GM18499 (cell line): Measurements from ENCODE around the gene SMYD3.
"Not testable (repeated sequence)": the region's sequence is repeated elsewhere in the genome, so short reads cannot be mapped to it uniquely, and the experiment has no call there.

ENCODE experiments used
- ATAC-seq: cut with Tn5 transposase; IDR thresholded peaks from one replicate; pipeline ENCODE4 v1.9.1; 2021; ENCODE audit warnings: moderate number of reproducible peaks; ENCODE audit not compliant: insufficient read depth, unreplicated experiment

Gene SMYD3

GRCh38 chr1:246063013-246063616, 444.0 kb downstream of the SMYD3 start:
- ATAC-seq: no peak

- no peak for ATAC-seq
Measured at GRCh38 chr1:246058466-246058865, 448.6 kb downstream of the SMYD3 start.

DNA sequence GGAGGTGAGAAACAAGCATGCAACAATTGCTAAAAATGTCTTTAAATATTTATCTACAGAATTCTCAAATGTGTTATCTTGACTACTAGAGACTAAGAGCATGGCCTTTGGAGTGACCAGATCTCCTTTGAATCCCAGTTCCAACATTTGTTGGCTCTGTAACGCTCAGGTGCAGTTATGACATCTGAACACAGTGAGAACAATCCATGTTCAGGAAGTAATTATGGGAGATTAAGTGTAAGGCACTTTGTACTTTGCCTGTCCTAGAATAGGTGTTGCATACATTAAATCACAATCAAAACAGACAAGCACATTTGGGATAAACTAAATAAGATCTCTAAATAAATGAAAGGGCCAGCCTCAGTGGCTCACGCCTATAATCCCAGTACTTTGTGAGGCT, 454.5 kb downstream of the SMYD3 start:
- no peak for ATAC-seq

- no peak for ATAC-seq
Measured at GRCh38 chr1:246051909-246052518, 455.1 kb downstream of the SMYD3 start.

GRCh38 chr1:246048693-246049092, 458.4 kb downstream of the SMYD3 start:
- ATAC-seq: no peak

DNA sequence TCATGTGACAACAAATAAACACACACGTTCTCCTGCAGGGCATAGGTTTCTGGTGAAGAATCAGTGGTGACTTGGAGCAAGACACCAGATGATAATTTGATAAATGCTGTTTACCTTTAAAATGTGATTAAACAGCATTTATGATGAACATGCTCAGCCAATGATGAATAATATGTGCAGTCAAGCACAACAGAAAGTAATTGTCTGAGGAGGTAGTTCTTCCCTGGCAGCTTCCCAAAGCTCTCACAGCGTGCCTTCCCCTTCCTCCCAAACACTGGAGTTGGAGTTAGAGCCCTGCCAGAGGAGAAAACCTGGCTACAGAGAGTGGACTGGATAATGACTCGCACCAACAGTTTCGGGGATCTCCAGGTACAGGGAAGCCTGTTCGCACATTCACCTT, 463.5 kb downstream of the SMYD3 start:
- no peak for ATAC-seq

DNA sequence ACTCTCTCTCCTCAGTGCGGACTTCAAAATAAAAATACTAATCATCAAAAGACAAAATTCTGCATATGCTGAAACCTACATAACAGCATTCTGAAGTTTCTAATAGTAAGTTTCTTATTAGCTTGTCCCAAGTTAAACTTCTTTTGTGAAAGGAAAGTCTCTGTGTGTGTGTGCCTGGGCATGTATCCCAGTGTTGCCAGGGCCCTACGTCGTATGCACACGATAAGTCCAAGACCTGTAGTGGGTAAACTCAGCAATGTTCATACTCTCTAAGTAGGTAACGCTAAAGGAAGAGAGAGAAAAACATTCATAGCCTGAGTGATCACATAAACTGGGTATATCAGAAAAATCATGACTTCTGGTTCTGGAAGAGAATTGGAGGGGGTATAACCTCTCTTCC, 465.7 kb downstream of the SMYD3 start:
- no peak for ATAC-seq

GRCh38 chr1:246040200-246040890, 466.7 kb downstream of the SMYD3 start:
- no peak for ATAC-seq

- ATAC-seq: no peak
Measured at GRCh38 chr1:246039584-246039983, 467.5 kb downstream of the SMYD3 start.

DNA sequence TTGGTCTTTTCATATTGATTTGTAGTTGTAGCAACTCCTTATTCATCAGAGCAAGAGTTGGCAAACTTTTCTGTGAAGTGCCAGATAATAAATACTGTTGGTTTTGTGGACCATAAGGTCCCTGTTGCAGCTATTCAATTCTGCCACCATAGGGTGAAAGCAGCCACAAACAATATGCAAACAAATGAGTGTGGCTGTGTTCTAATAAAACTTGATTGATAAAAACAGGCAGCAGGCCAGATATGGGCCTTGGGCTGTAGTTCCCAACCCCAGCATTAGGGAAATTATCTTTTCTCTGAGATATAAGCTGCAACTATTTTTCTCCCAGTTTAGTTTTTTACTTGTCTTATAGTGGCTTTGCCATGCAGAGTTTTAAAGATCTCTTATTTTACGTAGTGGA, 469.2 kb downstream of the SMYD3 start:
- ATAC-seq: no peak

GRCh38 chr1:246036175-246036574, 470.9 kb downstream of the SMYD3 start:
- no peak for ATAC-seq

DNA sequence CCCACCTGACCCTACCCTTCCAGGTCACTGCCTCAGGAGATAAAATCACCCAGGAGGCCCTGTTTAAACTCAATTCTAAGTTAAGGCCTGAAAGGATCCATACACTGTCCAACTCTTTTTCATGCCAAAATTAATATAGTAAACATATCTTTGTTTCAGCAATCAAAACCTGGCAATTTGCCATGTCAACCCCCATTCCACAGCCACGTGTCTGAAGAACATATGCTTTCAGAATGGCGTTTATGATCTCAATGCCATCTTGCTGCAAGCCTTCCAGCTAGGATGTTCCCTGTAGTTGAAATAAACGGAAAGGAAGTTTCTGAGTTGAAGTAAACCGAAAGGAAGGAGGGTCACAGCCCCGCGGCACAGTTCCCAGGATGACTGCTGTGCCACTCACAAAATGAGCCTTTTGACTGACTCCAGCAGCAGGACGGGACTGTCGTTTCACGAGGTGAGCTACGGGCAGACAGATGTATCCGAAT, 472.0 kb downstream of the SMYD3 start:
- ATAC-seq: no peak

DNA sequence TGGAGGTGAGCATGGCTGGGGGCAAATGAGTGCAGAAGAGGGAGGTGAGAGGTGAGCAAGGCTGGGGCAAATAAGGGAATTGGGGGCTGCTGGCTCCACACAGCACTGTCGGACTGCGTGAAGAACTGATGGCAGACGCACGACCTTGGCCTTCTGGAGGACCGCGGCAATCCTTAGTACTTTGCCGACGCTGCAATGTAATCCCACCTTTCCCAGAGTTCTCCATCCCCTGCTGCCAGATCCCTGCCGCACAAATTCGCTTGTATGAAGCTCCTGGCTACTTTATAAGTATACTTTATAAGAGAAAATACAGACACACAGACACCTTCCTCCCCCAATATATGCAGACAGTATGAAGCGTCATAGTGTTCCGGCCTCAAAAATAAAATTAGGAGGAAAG, 472.4 kb downstream of the SMYD3 start:
- no peak for ATAC-seq

- ATAC-seq: no peak
Measured at GRCh38 chr1:246032984-246033383, 474.1 kb downstream of the SMYD3 start.

GRCh38 chr1:246032031-246032551, 475.0 kb downstream of the SMYD3 start:
- no peak for ATAC-seq

GRCh38 chr1:246029616-246030015, 477.5 kb downstream of the SMYD3 start:
- no peak for ATAC-seq

DNA sequence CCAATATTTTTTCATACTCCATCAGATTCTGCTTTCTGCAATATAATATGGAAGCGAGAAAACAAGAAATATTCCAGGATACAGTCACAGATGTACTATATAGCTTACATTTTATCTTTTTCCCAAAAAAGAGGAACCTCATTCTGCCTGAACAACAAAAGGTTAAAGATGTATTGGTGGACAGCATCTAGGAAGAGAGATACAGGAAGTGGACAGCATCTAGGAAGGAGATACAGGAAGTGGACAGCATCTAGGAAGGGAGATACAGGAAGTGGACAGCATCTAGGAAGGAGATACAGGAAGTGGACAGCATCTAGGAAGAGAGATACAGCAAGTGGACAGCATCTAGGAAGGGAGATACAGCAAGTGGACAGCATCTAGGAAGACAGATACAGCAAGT, 483.0 kb downstream of the SMYD3 start:
- ATAC-seq: not testable (repeated sequence)

DNA sequence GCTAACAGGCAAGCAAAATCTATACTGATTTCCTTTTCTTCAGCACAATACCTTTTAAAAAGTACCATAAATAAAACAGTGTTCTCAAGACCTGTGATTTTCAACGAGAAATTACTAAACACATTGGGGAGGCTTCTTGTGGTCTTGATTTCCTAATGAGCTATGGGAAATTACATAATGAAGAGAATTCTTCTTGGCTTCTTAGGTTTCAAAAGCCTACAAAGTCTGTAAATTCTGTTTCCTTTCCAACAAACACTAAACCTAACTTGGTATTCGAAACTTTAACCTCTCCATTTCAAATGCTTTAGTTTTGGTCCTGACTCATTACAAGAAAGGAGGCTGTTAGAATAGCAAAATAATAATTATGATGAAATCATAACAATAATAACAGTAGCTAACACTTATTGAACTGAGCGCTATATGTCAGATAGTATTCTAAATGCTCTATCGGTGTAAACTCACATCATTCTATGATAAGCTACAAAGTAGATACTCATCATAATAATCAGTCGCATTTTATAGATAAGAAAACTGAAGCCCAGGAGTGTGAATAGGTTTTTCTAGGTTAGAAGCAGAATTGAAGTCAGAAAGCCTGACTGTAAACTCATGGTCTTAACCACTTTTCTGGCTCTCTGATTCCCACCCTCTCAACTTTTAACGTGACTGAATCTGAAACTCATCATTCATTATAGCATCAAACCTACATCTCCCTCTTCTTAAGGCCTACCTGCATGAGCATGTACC, 486.7 kb downstream of the SMYD3 start:
- peak; percentile 53 for ATAC-seq

DNA sequence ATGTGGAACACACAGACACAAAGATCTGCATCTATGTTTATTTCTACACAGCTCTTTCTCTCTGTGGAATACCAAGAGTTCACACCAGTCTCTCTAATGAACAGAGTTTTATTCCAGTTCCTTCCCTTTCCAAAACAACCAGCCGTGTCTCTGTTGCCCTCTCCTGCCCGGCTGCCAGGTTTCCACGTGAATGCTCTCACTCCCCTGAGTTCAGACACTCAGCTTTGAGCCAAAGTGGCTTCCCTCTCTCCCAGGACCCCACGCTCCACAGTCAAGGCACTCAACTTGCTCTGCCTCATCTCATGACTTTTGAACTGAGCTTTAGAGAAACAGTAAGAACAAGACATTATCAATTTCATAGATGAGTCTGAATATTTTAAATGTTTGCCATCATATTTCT, 488.9 kb downstream of the SMYD3 start:
- no peak for ATAC-seq

DNA sequence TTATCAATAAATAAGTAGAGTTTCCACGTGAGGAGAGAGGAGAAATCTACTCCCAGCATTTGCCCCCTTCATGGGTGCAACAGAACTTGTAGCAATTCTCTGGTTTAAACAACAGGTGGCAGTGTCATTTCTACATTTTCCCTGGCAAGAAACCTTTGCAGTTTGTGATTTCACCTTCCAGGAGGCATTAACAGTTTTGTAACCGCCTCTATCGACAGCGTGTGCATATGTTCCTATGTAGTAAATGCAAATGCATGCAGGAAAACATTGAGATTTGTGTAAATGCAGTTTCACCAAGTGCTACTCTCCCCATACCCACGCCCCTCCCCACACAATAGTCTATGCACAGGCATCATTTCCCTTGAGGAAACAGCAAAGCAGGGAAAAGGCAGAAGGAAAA, 494.7 kb downstream of the SMYD3 start:
- no peak for ATAC-seq

GRCh38 chr1:246010386-246010785, 496.7 kb downstream of the SMYD3 start:
- ATAC-seq: no peak
